Muscle layer of colon (tissue), 2 donors: ENCODE results near the gene BAHCC1.

Experiments
- H3K27ac ChIP-seq: one replicate; pipeline ENCODE4 v1.7.0; 2013; ENCODE audit warnings: low read depth, mild to moderate bottlenecking, low read length, moderate library complexity
- H3K27me3 ChIP-seq, 2 donors: one replicate each; pipeline ENCODE4 v1.7.0; 2013; ENCODE audit warnings: low read length in 2 of 2, mild to moderate bottlenecking in 2 of 2; ENCODE audit not compliant: insufficient read depth in 2 of 2, control insufficient read depth in 1 of 2
- H3K36me3 ChIP-seq: one replicate; pipeline ENCODE4 v1.7.0; 2013; ENCODE audit warnings: mild to moderate bottlenecking, low read length; ENCODE audit not compliant: insufficient read depth
- H3K4me1 ChIP-seq: one replicate; pipeline ENCODE4 v1.7.0; 2013; ENCODE audit warnings: mild to moderate bottlenecking, low read length; ENCODE audit not compliant: insufficient read depth
- H3K4me3 ChIP-seq, 2 donors: one replicate each; pipeline ENCODE4 v1.7.0; 2013; ENCODE audit warnings: low read length in 2 of 2, low read depth in 1 of 2, mild to moderate bottlenecking in 1 of 2, moderate library complexity in 1 of 2
- H3K9ac ChIP-seq: one replicate; pipeline ENCODE4 v1.7.0; 2013; ENCODE audit warnings: low read length
- H3K9me3 ChIP-seq: one replicate; pipeline ENCODE4 v1.7.0; 2013; ENCODE audit warnings: mild to moderate bottlenecking, low read length
- donor health status: abdominal sarcoma.
- donor health status: Adenocarcinoma of cecum.

BAHCC1 gene

GRCh38 chr17:81396722-81397313, 1.6 kb downstream of the BAHCC1 start:
- Histone ChIP-seq H3K4me3 (peak overlapping the region; percentile 77 to 84), H3K27me3 (no peaks in the 10 kb centered on the region), H3K9ac (peak overlapping the region; percentile 65), H3K36me3 (no peaks in the 10 kb centered on the region), H3K27ac (peak overlapping the region; percentile 79), H3K4me1 (peaks cover 27% of the 10 kb centered on the region), H3K9me3 (no peaks in the 10 kb centered on the region)

DNA sequence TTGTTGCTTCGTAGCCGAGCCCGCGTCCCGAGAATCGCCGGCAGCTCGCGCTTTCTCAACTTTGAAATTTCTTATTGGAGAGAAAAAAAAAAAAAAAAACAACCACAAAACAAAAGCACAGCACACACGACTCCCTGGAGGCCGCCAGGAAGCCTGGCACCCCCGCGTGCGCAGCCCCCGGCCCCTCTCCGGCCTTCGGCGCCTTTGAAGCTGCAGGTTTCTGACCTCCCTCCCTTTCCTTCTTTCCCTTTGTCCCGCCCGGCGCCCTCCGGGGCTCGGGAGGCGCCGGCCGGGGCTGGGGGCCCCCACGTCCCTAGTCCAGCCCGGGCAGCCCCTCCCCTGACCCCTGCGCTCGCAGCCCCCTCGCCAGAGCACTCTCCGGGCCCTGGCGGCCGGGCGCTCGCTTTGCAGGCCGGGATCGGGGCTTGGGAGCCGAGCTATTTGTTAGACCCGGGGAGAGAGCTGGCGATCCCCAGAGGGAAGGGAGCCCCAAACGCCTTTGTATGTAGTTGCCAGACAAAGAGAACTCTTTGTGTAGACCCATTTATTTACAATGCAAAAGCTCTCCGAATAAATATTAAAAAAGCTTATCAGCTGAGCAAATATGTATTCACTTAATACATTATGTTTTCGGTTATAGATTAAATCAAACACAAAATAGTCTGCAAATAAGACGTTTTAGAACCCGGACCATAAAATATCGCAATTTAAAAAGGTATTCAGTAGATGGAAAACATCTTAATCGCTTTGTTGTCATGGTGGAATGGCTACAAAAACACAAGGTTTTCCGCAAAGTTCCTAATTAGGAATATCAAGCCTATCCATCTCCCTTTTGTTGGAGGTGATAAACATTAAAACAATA, 2.3 kb downstream of the BAHCC1 start:
- Histone ChIP-seq H3K4me1 (peaks cover 27% of the 10 kb centered on the region), H3K27me3 (no peaks in the 10 kb centered on the region), H3K9ac (peak overlapping the region; percentile 65), H3K4me3 (peak overlapping the region; percentile 77 to 84), H3K36me3 (no peaks in the 10 kb centered on the region), H3K27ac (peak overlapping the region; percentile 79), H3K9me3 (no peaks in the 10 kb centered on the region)

DNA sequence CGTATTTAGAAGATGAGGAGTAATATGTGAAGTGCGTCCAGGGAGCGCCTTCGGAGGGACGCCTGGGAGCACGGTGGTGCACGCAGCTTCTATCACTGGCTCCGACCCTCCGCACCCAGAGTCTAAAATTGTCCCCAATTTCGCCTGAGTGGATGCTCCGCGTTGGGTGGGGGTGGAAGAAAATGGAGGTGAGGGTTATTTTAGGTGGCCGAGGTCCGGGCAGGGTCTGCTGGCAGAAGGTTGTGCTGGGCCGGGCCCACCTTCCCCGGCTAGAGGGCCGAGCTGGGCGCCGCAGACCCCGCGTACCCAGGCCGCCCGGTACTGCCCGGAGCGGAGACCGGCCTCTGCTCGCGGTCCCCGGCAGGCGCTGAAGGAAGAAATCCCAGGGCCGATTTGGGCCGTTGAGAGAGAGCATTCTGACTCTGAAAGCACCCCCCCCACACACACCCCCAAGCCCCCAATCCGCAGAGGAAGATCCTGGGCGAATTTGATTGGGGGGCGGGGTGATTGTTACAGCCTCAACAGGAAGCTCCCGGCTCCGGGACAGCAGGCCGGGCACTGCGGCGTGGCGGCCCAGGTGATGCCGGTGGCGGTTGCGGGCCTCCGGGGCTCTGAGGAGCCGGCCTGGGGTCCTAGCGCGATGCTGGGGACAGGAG, 3.0 kb downstream of the BAHCC1 start:
- H3K27me3 ChIP-seq, result no peaks in the 10 kb centered on the region
- H3K4me1 ChIP-seq, result peaks cover 33% of the 10 kb centered on the region
- peak overlapping the region; percentile 51 for H3K9ac ChIP-seq
- peak overlapping the region; percentile 81 for H3K27ac ChIP-seq
- no peaks in the 10 kb centered on the region for H3K36me3 ChIP-seq
- H3K9me3 ChIP-seq, result no peaks in the 10 kb centered on the region
- peak overlapping the region; percentile 68 to 77 for H3K4me3 ChIP-seq

DNA sequence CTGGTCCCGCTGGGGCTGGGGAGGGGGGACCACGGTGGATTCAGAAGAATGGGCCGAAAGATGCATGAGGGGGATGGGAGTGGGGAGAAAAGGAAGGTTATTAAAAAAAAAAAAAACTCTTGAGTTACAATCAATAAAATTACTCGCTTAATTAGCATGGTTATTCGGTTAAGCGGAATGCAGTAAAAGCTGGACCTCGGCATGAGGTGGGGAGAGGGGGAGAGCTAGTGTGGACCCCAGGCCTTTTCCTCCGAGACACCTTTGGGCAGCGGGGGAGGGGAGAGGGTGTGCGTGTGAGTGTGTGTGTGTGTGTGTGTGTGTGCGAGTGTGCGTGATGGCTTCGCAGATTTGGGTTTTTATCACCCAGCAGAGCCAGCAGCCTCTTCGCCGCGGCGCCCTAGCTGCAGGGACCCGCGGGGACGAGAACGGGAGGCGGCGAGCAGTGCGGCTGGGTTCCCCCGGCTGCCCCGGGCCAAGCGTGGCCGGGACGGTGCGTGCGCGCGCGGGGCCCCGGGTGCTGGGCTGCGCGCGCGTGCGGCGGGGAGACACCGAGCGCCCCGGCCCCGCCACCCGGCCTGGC, 3.7 kb downstream of the BAHCC1 start:
- Histone ChIP-seq H3K4me1 (peaks cover 39% of the 10 kb centered on the region), H3K36me3 (no peaks in the 10 kb centered on the region)

DNA sequence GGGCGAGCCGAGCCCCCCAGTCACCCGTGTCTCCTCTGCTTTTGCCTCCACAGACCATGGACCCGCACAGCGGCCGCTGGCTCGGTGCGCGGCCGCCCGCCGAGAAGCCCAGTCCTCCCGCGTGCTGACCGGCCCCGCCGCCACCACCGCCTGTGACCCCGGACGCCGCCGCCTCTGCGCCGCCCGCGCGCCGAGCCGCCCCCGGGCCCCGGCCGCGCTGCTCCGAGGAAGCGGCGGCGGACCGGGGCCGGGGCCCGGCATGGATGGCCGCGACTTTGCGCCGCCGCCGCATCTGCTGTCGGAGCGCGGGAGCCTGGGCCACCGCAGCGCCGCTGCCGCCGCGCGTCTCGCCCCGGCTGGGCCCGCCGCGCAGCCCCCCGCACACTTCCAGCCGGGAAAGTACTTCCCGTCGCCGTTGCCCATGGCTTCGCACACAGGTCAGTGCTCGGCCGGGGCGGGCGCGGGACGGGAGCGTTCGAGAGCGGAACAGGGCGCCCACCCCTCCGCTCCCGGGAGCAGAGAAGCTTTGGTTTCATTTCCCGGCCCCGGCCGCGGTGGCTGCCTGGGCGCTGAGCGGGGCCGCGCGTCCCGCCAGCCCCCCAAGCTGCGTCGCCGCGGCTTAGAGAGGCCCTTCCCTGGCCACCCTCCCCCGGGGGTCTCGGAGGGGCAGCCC, 4.4 kb downstream of the BAHCC1 start:
- Histone ChIP-seq H3K36me3 (no peaks in the 10 kb centered on the region), H3K9ac (no peak overlapping the region), H3K9me3 (no peaks in the 10 kb centered on the region), H3K27me3 (no peaks in the 10 kb centered on the region), H3K27ac (peak overlapping the region; percentile 85), H3K4me3 (peak overlapping the region; percentile 53 to 68), H3K4me1 (peaks cover 40% of the 10 kb centered on the region)

More for the DNA sequence above, 3.7 kb downstream of the BAHCC1 start:
- Histone ChIP-seq H3K9ac (peak overlapping the region; percentile 51), H3K27ac (peak overlapping the region; percentile 81), H3K27me3 (no peaks in the 10 kb centered on the region), H3K4me3 (peak overlapping the region; percentile 68 to 77), H3K9me3 (no peaks in the 10 kb centered on the region)

DNA sequence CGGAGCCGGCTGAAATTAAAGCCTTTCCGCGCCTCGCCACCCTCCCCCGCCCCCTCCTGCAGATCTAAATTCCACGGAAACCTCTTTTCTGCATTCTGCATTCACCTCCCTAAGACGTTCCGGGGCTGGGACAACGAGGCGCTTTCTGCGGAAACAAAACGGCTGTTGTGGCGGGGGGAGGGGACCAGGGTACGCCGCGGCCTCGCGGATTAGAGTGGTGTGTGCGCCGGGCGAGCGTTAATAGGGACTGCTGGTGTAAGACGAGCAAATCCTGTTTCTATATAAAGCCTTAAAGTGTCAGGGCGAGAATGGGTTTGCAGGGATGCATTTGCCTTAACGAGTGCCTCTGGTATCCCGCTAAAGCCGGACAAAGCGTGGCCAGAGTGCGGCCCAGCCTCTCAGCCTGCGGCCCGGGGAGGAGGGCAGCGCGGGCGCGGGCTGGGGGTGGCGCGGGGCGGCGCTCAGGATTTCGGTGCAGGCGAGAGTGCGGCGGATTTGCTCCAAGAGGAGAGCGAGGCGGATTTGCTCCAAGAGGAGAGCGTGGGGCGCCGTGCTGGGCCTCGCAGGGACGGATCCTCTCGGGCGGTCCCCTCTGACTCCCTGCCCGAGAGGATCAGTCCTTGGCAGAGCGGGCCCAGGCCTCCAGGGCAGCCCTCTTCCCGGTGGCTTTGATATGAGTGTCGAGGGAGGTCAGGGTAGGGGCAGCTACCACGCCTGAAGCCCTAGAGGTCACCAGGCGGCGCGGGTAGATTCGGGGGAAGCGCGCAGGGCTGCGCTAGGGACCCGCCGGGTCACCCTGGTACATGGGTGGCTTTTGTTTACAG, 5.1 kb downstream of the BAHCC1 start:
- H3K4me3 ChIP-seq, result peak overlapping the region; percentile 53 to 68
- H3K9me3 ChIP-seq, result no peaks in the 10 kb centered on the region
- peaks cover 44% of the 10 kb centered on the region for H3K4me1 ChIP-seq
- H3K36me3 ChIP-seq, result no peaks in the 10 kb centered on the region
- H3K27me3 ChIP-seq, result no peaks in the 10 kb centered on the region
- peak overlapping the region; percentile 85 for H3K27ac ChIP-seq
- peak overlapping the region; percentile 20 for H3K9ac ChIP-seq

GRCh38 chr17:81400996-81401722, 5.9 kb downstream of the BAHCC1 start:
- peak overlapping the region in 1 of 2 donors; percentile 53 for H3K4me3 ChIP-seq
- H3K9ac ChIP-seq, result peak overlapping the region; percentile 20
- peak overlapping the region; percentile 85 for H3K27ac ChIP-seq
- H3K9me3 ChIP-seq, result no peaks in the 10 kb centered on the region
- H3K4me1 ChIP-seq, result peaks cover 52% of the 10 kb centered on the region
- H3K36me3 ChIP-seq, result no peaks in the 10 kb centered on the region
- H3K27me3 ChIP-seq, result no peaks in the 10 kb centered on the region

DNA sequence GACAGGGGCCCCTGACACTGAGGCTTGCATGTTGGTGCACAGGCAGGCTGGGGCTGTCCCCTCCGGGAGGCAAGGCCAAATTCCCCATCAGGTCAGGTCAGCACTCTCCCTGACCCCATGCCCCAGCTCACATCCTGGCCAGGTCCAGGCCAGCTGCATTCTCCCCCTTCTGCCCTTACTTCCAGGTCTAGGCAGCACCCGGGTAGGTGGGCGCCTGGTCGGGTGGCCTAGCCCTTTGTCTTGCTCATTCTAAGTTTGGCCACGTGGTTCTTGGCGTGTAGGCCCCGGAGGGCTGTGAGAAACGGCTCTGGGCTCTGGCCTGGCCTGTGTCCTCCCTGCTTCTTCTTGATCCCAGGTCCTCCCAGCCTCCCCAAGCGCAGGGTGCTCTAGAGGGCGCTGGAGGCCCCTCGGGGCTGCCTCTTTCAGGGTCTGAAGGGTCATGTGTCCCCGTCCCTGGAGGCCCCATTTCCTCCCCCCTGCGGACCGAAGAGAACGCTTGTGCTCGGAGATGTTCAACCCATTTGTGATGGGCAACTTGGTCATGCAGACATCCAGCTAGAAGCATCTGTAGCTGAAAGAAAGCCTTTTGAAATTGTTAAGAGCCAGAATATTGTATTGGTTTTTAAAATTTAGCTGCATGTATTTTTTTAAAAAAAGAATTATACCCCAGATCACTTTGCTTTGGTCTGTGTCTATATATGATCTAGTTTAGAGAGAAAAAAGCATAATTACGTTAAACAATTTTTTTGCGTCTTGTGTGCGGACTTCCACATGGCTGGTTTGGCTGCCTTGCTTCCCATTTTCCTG, 6.7 kb downstream of the BAHCC1 start:
- no peak overlapping the region for H3K4me3 ChIP-seq
- H3K4me1 ChIP-seq, result peaks cover 56% of the 10 kb centered on the region
- no peaks in the 10 kb centered on the region for H3K9me3 ChIP-seq
- H3K36me3 ChIP-seq, result no peaks in the 10 kb centered on the region
- H3K27ac ChIP-seq, result peak overlapping the region; percentile 54
- H3K9ac ChIP-seq, result no peak overlapping the region
- H3K27me3 ChIP-seq, result no peaks in the 10 kb centered on the region

DNA sequence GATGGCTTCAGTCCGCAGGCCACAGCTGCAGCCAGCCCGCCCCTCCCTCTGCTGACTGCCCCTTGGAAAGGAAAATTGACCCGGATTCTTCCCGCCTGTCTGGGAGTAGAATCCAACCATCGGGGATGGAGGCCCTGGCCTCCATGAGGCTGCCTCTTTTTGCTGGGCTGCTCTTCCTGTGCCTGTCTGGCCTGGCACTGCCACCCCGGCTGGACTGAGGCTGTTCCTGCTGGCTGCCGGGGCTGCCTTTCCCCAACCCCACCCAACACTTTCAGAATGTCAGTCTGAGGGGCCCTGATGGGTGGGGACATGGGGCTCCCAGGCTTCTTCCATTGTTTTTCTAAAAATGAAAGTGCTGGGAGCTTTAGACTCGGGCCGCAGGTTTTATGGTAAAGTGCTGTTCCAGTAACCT, 7.3 kb downstream of the BAHCC1 start:
- Histone ChIP-seq H3K9me3 (no peaks in the 10 kb centered on the region), H3K36me3 (no peaks in the 10 kb centered on the region), H3K27me3 (no peaks in the 10 kb centered on the region), H3K9ac (no peak overlapping the region), H3K4me3 (no peak overlapping the region), H3K27ac (peak overlapping the region; percentile 54), H3K4me1 (peaks cover 56% of the 10 kb centered on the region)
